Measurements from ENCODE around the gene ICOS. TPM values are rescaled to one million over a fixed set of nuclear protein-coding genes. Genes with fewer than 3 reads are reported as not detected.

The ICOS gene
- total and polyA plus RNA-seq, 12 donors = 0.07 to 0.51 (median 0.21) TPM; not detected in 6

DNA sequence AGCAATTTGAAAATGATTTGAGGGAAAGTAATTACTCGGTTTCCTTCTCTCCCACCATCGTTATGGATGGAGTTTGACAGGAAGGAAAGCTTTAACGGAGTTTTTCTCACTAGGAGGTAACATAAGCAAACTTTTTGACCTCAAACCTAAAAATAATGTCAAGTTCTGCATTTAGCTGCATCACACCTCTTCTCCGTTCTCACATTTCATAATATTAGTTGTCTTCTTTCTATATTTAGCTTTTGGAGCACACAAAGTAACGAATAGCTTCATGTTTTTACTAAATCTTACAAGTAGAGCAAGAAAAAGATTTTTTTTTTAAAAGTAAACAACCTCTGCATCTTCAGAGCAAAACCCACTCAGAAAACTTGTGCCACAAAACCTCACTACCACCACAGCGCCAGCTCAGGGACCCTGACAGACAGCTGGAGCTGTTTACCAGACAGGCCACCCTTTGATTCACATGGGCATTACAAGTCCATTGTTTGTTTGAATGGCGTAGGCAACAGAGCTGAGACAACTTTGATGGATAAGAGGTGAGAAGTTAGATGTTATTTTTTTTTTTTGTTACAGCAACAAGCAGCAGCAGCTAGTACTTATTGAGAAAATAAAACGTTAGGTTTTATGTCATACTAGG is 21.9 kb upstream of the ICOS start:
- no peak for DNase-seq
- TF ChIP-seq POLR2A (IDR thresholded peaks at IDR 0.05) = no peak
- TF ChIP-seq, protein P1, sequence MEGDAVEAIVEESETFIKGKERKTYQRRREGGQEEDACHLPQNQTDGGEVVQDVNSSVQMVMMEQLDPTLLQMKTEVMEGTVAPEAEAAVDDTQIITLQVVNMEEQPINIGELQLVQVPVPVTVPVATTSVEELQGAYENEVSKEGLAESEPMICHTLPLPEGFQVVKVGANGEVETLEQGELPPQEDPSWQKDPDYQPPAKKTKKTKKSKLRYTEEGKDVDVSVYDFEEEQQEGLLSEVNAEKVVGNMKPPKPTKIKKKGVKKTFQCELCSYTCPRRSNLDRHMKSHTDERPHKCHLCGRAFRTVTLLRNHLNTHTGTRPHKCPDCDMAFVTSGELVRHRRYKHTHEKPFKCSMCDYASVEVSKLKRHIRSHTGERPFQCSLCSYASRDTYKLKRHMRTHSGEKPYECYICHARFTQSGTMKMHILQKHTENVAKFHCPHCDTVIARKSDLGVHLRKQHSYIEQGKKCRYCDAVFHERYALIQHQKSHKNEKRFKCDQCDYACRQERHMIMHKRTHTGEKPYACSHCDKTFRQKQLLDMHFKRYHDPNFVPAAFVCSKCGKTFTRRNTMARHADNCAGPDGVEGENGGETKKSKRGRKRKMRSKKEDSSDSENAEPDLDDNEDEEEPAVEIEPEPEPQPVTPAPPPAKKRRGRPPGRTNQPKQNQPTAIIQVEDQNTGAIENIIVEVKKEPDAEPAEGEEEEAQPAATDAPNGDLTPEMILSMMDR (IDR thresholded peaks at IDR 0.05) = no peak
- WGBS, 4 donors = 45 to 56% (median 48%) methylated on average over 8 of the region's 8 CpGs
- Histone ChIP-seq H3K4me3 (no peak overlapping the region), H3K27ac (no peak overlapping the region), H3K27me3 (no peaks in the 10 kb centered on the region), H3K36me3 (replicated peaks in 1 of 2) (no peaks in the 10 kb centered on the region), H3K9me3 (replicated peaks in 1 of 3) (no peaks in the 10 kb centered on the region), H3K4me1 (replicated peaks in 1 of 2) (no peaks in the 10 kb centered on the region)
- intact Hi-C loops (cut with DNase I) = no loop called here

DNA sequence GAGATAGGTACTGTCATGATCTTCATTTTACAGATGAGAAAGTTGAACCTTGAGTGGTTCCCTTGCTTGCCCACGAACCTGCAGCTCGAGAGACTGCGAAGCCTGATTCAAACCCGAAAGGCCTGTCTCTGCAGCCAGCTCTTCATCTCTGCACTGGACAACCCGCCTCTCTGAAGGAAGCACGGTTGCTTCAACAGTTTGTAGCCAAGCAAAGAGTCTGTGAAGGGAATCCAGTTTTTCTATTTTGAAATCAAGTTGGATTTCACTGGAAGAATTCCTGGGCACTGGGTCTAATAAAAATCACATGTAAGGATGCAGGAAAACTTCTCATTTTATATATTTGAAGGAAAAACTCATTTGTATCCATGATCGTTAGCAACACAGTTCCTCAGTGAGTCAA is 21.3 kb upstream of the ICOS start:
- no peak overlapping the region for H3K4me3 ChIP-seq
- no peaks in the 10 kb centered on the region for H3K27me3 ChIP-seq
- H3K27ac ChIP-seq = no peak overlapping the region
- no peaks in the 10 kb centered on the region for H3K36me3 ChIP-seq (replicated peaks in 1 of 2)
- TF ChIP-seq, protein P1 (IDR thresholded peaks at IDR 0.05) = no peak
- TF ChIP-seq POLR2A (IDR thresholded peaks at IDR 0.05) = no peak
- no peak for DNase-seq
- intact Hi-C loops (cut with DNase I) = no loop called here
- WGBS, 4 donors = 65 to 78% (median 73%) methylated on average over 7 of the region's 7 CpGs
- no peaks in the 10 kb centered on the region for H3K4me1 ChIP-seq (replicated peaks in 1 of 2)
- H3K9me3 ChIP-seq (replicated peaks in 1 of 3) = no peaks in the 10 kb centered on the region

DNA sequence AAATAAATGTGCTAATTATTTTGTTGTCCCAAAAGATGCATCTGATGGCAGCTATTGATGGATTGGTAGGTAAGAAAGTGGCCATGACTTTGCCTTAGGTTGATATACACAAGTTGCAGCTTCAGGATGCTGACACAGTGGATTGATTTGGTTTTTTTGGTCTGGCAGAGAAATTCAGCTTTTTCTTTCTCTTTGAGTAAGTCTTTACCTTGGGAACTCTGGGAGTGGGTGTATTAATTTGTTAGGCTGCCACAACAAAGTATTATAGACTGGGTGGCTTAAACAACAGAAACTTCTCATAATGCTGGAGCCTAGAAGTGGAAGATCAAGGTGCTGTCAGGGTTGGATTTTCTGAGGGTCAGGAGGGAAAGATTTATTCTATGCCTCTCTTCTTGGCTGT is 19.8 kb upstream of the ICOS start:
- no peaks in the 10 kb centered on the region for H3K36me3 ChIP-seq (replicated peaks in 1 of 2)
- H3K27ac ChIP-seq = no peak overlapping the region
- H3K4me1 ChIP-seq (replicated peaks in 1 of 2) = no peaks in the 10 kb centered on the region
- intact Hi-C loops (cut with DNase I) = no loop called here
- no peaks in the 10 kb centered on the region for H3K9me3 ChIP-seq (replicated peaks in 1 of 3)
- no peak for DNase-seq
- no peaks in the 10 kb centered on the region for H3K27me3 ChIP-seq
- TF ChIP-seq POLR2A (IDR thresholded peaks at IDR 0.05) = no peak
- TF ChIP-seq, protein P1 (IDR thresholded peaks at IDR 0.05) = no peak
- no peak overlapping the region for H3K4me3 ChIP-seq

DNA sequence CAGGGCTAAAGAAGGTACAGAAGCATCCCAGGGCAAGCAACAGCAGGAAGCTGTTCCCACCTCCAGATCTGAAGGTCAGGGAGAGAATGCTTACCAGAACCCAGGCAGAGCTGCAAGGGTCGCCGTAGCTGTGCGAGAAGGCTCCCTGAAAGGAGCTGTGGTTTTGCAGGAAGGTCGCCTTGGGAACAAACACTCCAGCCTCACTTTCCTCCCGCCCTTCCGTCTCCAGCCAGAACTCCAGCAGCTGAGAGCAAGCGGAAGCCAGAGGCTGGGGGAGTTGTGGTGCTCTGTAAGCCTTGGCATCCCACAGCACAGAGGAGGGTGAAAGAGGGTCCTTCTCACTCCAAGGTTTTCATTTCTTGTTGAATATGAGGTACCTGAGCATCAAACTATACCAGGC is 18.3 kb upstream of the ICOS start:
- Histone ChIP-seq H3K4me3 (no peak overlapping the region), H3K27me3 (no peaks in the 10 kb centered on the region), H3K4me1 (replicated peaks in 1 of 2) (no peaks in the 10 kb centered on the region), H3K9me3 (replicated peaks in 1 of 3) (no peaks in the 10 kb centered on the region), H3K36me3 (replicated peaks in 1 of 2) (no peaks in the 10 kb centered on the region), H3K27ac (no peak overlapping the region)
- WGBS, 4 donors = 60 to 76% (median 69%) methylated on average over 7 of the region's 7 CpGs
- intact Hi-C loops (cut with DNase I) = no loop called here
- no peak for DNase-seq
- TF ChIP-seq, protein P1 (IDR thresholded peaks at IDR 0.05) = no peak
- no peak for TF ChIP-seq POLR2A (IDR thresholded peaks at IDR 0.05)
